Nephron progenitor cell (in vitro differentiated cells): Measurements from ENCODE around the gene ABCC3.

Experiments
- DNase-seq: peaks from one replicate; pipeline ENCODE4 v3.0.0; 2021
- H3K27ac Mint-ChIP-seq: 2 replicates; pipeline ENCODE4 v1.8.0; 2021; ENCODE audit warnings: mild to moderate bottlenecking, moderate library complexity, mixed read lengths
- H3K27me3 Mint-ChIP-seq: 2 replicates; pipeline ENCODE4 v1.8.0; 2021; ENCODE audit warnings: mild to moderate bottlenecking, low read depth, mixed read lengths; ENCODE audit not compliant: poor library complexity
- H3K36me3 Mint-ChIP-seq: 2 replicates; pipeline ENCODE4 v1.8.0; 2021; ENCODE audit warnings: low read depth, mixed read lengths
- H3K4me1 Mint-ChIP-seq: 2 replicates; pipeline ENCODE4 v1.8.0; 2021; ENCODE audit warnings: mixed read lengths
- H3K4me3 Mint-ChIP-seq: 2 replicates; pipeline ENCODE4 v1.8.0; 2021; ENCODE audit warnings: mild to moderate bottlenecking, moderate library complexity, mixed read lengths
- H3K9me3 Mint-ChIP-seq: 2 replicates; pipeline ENCODE4 v1.8.0; 2021; ENCODE audit warnings: mild to moderate bottlenecking, moderate library complexity, mixed read lengths
- TF ChIP-seq, protein P1 (sequence below): fragments of 200-600 bp; sonication (generic); IDR thresholded peaks from 2 replicates; pipeline ENCODE4 v1.5.0; 2021; ENCODE audit warnings: antibody characterized with exemption

Gene ABCC3

DNA sequence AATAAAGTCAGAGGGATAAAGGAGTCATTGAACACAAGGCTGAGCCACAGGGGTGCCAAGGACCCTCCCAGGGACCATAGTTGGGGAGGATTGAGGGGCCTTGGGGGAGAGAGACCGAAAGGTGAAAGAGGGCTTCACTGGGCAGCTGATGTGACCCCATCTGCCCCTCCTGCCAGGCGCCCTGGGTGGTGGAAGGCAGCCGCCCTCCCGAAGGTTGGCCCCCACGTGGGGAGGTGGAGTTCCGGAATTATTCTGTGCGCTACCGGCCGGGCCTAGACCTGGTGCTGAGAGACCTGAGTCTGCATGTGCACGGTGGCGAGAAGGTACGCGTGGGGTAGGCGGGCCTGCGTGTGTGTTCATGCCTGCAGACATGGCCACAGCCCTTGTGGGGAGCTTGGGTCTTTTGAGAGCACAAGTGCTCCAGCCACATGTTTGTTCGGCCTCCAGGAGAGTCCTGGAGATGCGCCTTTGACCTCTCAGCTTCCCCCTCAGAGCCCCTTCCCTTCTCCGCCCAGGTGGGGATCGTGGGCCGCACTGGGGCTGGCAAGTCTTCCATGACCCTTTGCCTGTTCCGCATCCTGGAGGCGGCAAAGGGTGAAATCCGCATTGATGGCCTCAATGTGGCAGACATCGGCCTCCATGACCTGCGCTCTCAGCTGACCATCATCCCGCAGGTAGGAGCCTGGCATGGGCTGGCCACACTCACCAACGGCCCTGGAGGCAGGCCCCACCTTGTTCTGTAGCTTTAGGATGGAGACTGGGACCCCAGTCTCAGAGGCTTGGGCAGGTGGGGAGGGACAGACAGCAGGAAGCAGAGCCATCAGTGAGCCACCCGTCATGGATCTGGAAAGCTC, 49.0 kb downstream of the ABCC3 start:
- Mint-ChIP-seq H3K36me3 (no peaks in the 10 kb centered on the region), H3K4me1 (peaks cover 75% of the 10 kb centered on the region), H3K27ac (peak overlapping the region; percentile 98), H3K27me3 (peaks cover 17% of the 10 kb centered on the region), H3K4me3 (no peak overlapping the region), H3K9me3 (no peaks in the 10 kb centered on the region)
- no peak for DNase-seq
- TF ChIP-seq, protein P1, sequence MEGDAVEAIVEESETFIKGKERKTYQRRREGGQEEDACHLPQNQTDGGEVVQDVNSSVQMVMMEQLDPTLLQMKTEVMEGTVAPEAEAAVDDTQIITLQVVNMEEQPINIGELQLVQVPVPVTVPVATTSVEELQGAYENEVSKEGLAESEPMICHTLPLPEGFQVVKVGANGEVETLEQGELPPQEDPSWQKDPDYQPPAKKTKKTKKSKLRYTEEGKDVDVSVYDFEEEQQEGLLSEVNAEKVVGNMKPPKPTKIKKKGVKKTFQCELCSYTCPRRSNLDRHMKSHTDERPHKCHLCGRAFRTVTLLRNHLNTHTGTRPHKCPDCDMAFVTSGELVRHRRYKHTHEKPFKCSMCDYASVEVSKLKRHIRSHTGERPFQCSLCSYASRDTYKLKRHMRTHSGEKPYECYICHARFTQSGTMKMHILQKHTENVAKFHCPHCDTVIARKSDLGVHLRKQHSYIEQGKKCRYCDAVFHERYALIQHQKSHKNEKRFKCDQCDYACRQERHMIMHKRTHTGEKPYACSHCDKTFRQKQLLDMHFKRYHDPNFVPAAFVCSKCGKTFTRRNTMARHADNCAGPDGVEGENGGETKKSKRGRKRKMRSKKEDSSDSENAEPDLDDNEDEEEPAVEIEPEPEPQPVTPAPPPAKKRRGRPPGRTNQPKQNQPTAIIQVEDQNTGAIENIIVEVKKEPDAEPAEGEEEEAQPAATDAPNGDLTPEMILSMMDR, result no peak

DNA sequence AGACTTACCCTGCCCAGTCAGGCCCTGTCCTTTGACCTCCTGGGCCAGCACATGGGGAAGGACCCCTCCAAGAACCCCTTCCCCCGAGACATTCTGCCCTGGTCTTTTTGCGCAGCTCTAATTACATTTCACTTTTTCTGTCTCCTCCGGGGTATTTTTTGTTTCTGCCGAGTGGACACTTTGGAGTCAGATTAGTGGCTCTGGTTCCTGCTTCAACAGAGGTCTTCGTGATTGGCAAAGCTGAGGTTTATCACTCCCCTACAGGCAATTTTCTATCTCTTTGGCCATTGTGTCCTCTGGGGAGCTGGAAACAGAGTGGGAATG, 49.6 kb downstream of the ABCC3 start:
- H3K4me3 Mint-ChIP-seq, result peak overlapping the region; percentile 70
- DNase-seq, result no peak
- TF ChIP-seq, protein P1, result no peak
- H3K4me1 Mint-ChIP-seq, result peaks cover 75% of the 10 kb centered on the region
- H3K9me3 Mint-ChIP-seq, result no peaks in the 10 kb centered on the region
- no peaks in the 10 kb centered on the region for H3K36me3 Mint-ChIP-seq
- peak overlapping the region; percentile 98 for H3K27ac Mint-ChIP-seq
- H3K27me3 Mint-ChIP-seq, result peaks cover 17% of the 10 kb centered on the region

DNA sequence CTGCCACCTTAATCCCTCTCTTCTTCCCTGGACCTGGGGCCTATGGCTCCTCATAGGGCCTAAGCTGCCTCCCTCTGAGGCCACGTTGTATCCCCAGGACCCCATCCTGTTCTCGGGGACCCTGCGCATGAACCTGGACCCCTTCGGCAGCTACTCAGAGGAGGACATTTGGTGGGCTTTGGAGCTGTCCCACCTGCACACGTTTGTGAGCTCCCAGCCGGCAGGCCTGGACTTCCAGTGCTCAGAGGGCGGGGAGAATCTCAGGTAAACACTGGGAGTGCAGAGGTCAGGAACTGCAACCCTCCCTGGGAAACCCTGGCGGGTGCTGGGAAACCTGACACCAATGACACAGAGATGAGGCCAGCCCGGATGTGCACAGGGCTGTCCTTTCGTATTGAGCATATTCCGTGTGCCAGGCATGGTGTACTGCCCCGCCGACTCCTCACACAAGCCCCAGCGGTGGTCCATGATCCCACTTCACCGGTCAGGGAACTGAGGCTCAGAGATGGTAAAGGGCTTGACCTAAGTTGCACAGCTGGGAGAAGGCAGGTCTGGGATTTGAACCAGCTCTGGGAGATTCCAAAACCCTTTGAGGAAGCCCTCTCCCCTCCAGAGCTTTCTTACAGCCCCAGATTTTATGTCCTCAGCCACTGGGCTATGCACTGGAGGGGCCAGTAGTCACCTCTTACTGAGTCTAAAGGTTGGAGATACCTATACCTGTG, 50.1 kb downstream of the ABCC3 start:
- Mint-ChIP-seq H3K4me1 (peaks cover 81% of the 10 kb centered on the region), H3K27ac (peak overlapping the region; percentile 98), H3K27me3 (peaks cover 18% of the 10 kb centered on the region), H3K4me3 (peak overlapping the region; percentile 70), H3K36me3 (no peaks in the 10 kb centered on the region), H3K9me3 (no peaks in the 10 kb centered on the region)
- TF ChIP-seq, protein P1, result no peak
- DNase-seq, result peak; percentile 55

DNA sequence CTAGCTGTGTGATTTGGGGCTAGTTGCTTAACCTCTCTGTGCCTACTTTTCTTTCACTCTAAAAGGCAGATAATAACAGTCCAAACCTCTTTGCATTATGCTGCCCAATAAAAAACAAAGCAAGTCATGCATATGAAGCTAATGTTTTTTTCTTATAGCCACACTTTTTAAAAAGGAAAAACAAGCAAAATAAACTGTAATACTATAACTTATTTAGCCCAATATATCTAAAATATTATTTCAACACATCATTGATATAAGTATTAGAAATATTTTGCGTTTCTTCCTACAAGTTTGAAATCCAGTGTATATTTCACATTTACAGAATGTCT, 50.6 kb downstream of the ABCC3 start:
- no peaks in the 10 kb centered on the region for H3K9me3 Mint-ChIP-seq
- no peak overlapping the region for H3K27ac Mint-ChIP-seq
- no peak for DNase-seq
- H3K27me3 Mint-ChIP-seq, result peaks cover 16% of the 10 kb centered on the region
- H3K36me3 Mint-ChIP-seq, result no peaks in the 10 kb centered on the region
- TF ChIP-seq, protein P1, result no peak
- H3K4me3 Mint-ChIP-seq, result no peak overlapping the region
- peaks cover 86% of the 10 kb centered on the region for H3K4me1 Mint-ChIP-seq

DNA sequence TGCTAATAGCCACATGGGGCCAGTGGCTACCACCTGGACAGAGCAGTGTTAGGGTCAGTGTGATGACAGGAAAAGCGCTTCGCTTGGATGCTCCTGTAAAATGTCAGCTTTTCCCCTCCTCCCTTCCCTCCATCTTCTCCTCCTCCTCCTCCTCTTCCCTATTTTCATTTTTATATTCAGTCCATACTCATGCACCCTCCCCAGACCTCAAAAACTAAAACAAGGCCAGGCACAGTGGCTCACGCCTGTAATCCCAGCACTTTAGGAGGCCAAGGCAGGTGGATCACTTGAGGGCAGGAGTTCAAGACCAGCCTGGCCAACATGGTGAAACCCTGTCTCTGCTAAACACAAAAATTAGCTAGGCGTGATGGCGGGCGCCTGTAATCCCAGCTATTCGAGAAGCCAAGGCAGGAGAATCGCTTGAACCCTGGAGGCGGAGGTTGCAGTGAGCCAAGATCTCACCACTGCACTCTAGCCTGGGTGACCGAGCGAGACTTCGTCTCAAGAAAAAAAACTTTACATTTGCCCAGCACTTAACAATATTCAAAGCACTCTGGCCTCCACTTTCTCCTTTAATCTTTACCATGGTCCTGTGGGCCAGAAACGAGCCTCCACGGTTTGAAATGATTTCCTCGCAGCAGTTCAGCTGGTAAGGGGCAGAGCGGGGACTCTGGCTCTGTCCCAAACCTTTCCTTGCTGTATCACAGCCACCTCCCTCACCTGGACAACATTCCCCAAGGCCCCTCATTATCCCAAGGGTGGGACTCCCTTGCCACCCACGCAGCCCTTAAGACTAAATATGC, 51.2 kb downstream of the ABCC3 start:
- no peaks in the 10 kb centered on the region for H3K36me3 Mint-ChIP-seq
- peaks cover 91% of the 10 kb centered on the region for H3K4me1 Mint-ChIP-seq
- no peak for DNase-seq
- no peaks in the 10 kb centered on the region for H3K9me3 Mint-ChIP-seq
- peaks cover 14% of the 10 kb centered on the region for H3K27me3 Mint-ChIP-seq
- TF ChIP-seq, protein P1, result no peak
- peak overlapping the region; percentile 88 for H3K27ac Mint-ChIP-seq
- H3K4me3 Mint-ChIP-seq, result no peak overlapping the region
